Adrenal gland (tissue), 12 donors: ENCODE data around the gene EHBP1. TPM values are rescaled to one million over a fixed set of nuclear protein-coding genes. Genes with fewer than 3 reads are reported as not detected.

Source experiments
- DNase-seq, 7 donors: peaks; one replicate each; pipeline ENCODE4 v3.0.0-alpha.2; 2019 to 2020
- H3K27ac ChIP-seq, 5 donors: fragments of 200-600 bp; sonication (generic) in 4 of 5; 1 replicate in 3 of 5; 2 replicates in 2 of 5; pipeline versions ENCODE4 v1.5.1 to v1.8.0; 2016 to 2020; ENCODE audit warnings: mild to moderate bottlenecking in 1 of 5
- H3K27me3 ChIP-seq: fragments of 200-600 bp; 2 replicates; pipeline ENCODE4 v1.8.0; 2021
- H3K36me3 ChIP-seq, 2 donors: fragments of 200-600 bp; replicated peaks in 1 of 2; 1 replicate in 1 of 2; 2 replicates in 1 of 2; pipeline versions ENCODE4 v1.5.1 to v1.8.0; 2018 to 2022
- H3K4me1 ChIP-seq, 2 donors: fragments of 200-600 bp; replicated peaks in 1 of 2; 1 replicate in 1 of 2; 2 replicates in 1 of 2; pipeline versions ENCODE4 v1.5.1 to v1.8.0; 2018 to 2021
- H3K4me3 ChIP-seq, 4 donors: fragments of 200-600 bp; sonication (generic) in 3 of 4; one replicate each; pipeline ENCODE4 v1.5.1; 2016 to 2018
- H3K9me3 ChIP-seq, 3 donors: fragments of 200-600 bp; sonication (generic) in 1 of 3; replicated peaks in 1 of 3; 1 replicate in 2 of 3; 2 replicates in 1 of 3; pipeline versions ENCODE4 v1.5.1 to v1.8.0; 2016 to 2021
- CTCF ChIP-seq, 6 experiments: fragments of 450-650 bp in 4 of 6; fragments of 200-600 bp in 2 of 6; sonication (generic) in 1 of 6; IDR thresholded peaks; 1 replicate in 5 of 6; 2 replicates in 1 of 6; pipeline versions ENCODE4 v1.5.1 to v1.8.0; 2016 to 2021; ENCODE audit warnings: antibody characterized with exemption in 6 of 6, mild to moderate bottlenecking in 2 of 6, moderate library complexity in 1 of 6
- POLR2A ChIP-seq, 2 donors: fragments of 450-650 bp; IDR thresholded peaks; one replicate each; pipeline ENCODE4 v1.6.1; 2017; ENCODE audit warnings: antibody characterized with exemption in 2 of 2, mild to moderate bottlenecking in 2 of 2, moderate library complexity in 1 of 2
- WGBS, 4 donors: extraction: QIAGEN DNeasy Blood & Tissue Kit in 2 of 4; methylation state at CpG; one replicate each; pipeline versions ENCODE4 v1.1.5 to v1.1.7; 2013 to 2017; 5-methylcytosine and 5-hydroxymethylcytosine counted together
- intact Hi-C, 2 donors: fragments of 100-400 bp; cut with DNase I; formaldehyde crosslinking; loops; one replicate each; pipeline versions ENCODE4 v1.14.1 to v1.15.0; 2022 to 2023
- polyA plus RNA-seq, 3 donors: library from polyadenylated mRNA; stranded (reverse); fragments of 200-250 nt in 2 of 3; fragments of 350-450 nt in 1 of 3; fragmentation: Illumina TruSeq in 1 of 3; extraction: RNeasy Lipid Tissue Mini Kit (QIAGEN cat#74804) in 1 of 3; gene quantifications; one replicate each; pipeline ENCODE4 v1.2.3, GENCODE V29; 2013 to 2014
- total RNA-seq, 9 donors: library from RNA; depleted of rRNA in 4 of 9; stranded (reverse); fragments of >200 nt in 4 of 9; fragments of 120-200 nt in 1 of 9; fragmentation: NEBNext Ultra II Directional in 1 of 9; extraction: Animal tissue kit (Norgen Biotek cat#: 25700) in 1 of 9; gene quantifications; one replicate each; pipeline versions ENCODE4 v1.1.0 to v1.2.4, GENCODE V29; 2013 to 2023
- donor health status: healthy with polysubstance abuse.
- donor health status: Bipolar disorder and iron deficiency.
- donor health status: DM: yes; HTN: yes; CAD: no.
- donor health status: DM: no; HTN: no; CAD: no.
- donor health status: DM: no; HTN: no; CAD: no.
- donor health status: DM: yes; HTN: yes; CAD: no.

The EHBP1 gene
- total and polyA plus RNA-seq, 12 donors, result 13.5 to 83.6 (median 46.3) TPM

GRCh38 chr2:62797107-62797506 lies 91.6 kb downstream of the EHBP1 start:
- intact Hi-C loops, result no loop called here
- no peak for TF ChIP-seq CTCF (IDR thresholded peaks at IDR 0.05)
- no peak for TF ChIP-seq POLR2A (IDR thresholded peaks at IDR 0.05)
- no peaks in the 10 kb centered on the region for H3K27me3 ChIP-seq
- DNase-seq, result no peak
- no peak overlapping the region for H3K4me3 ChIP-seq
- 95 to 100% (median 99%) methylated on average over 2 of the region's 2 CpGs for WGBS, 4 donors
- H3K27ac ChIP-seq, result no peak overlapping the region
- no peaks in the 10 kb centered on the region for H3K9me3 ChIP-seq
- H3K36me3 ChIP-seq, result no peaks in the 10 kb centered on the region
- H3K4me1 ChIP-seq, result peaks cover 0 to 13% of the 10 kb centered on the region in 2 donors

- H3K9me3 ChIP-seq, result no peaks in the 10 kb centered on the region
- no peak overlapping the region for H3K27ac ChIP-seq
- no peaks in the 10 kb centered on the region for H3K27me3 ChIP-seq
- intact Hi-C loops, result no loop called here
- DNase-seq, result no peak
- TF ChIP-seq POLR2A (IDR thresholded peaks at IDR 0.05) (no peak), CTCF (IDR thresholded peaks at IDR 0.05) (no peak)
- H3K4me3 ChIP-seq, result no peak overlapping the region
- no peaks in the 10 kb centered on the region for H3K36me3 ChIP-seq
- no peaks in the 10 kb centered on the region for H3K4me1 ChIP-seq
These were observed 95.1 kb downstream of the EHBP1 start for GRCh38 chr2:62800618-62801017.

GRCh38 chr2:62801110-62801509 lies 95.6 kb downstream of the EHBP1 start:
- 94 to 97% (median 95%) methylated on average over 4 of the region's 4 CpGs for WGBS, 4 donors
- no peak for DNase-seq
- H3K9me3 ChIP-seq, result no peaks in the 10 kb centered on the region
- H3K27ac ChIP-seq, result no peak overlapping the region
- H3K27me3 ChIP-seq, result no peaks in the 10 kb centered on the region
- no peaks in the 10 kb centered on the region for H3K36me3 ChIP-seq
- no peaks in the 10 kb centered on the region for H3K4me1 ChIP-seq
- intact Hi-C loops, result no loop called here
- TF ChIP-seq POLR2A (IDR thresholded peaks at IDR 0.05), result no peak
- no peak for TF ChIP-seq CTCF (IDR thresholded peaks at IDR 0.05)
- H3K4me3 ChIP-seq, result no peak overlapping the region

- H3K4me3 ChIP-seq, result no peak overlapping the region
- no peak overlapping the region for H3K27ac ChIP-seq
- no peak for DNase-seq
- no peaks in the 10 kb centered on the region for H3K9me3 ChIP-seq
- intact Hi-C loops, result no loop called here
- no peaks in the 10 kb centered on the region for H3K4me1 ChIP-seq
- 87 to 91% (median 88%) methylated on average over 4 of the region's 4 CpGs for WGBS, 4 donors
- TF ChIP-seq POLR2A (IDR thresholded peaks at IDR 0.05), result no peak
- TF ChIP-seq CTCF (IDR thresholded peaks at IDR 0.05), result no peak
- no peaks in the 10 kb centered on the region for H3K27me3 ChIP-seq
- H3K36me3 ChIP-seq, result no peaks in the 10 kb centered on the region
These were observed 96.5 kb downstream of the EHBP1 start for GRCh38 chr2:62801814-62802523.
